CD8-positive, alpha-beta memory T cell (primary cell): ENCODE data around the gene PLA2G2F. TPM values are rescaled to one million over a fixed set of nuclear protein-coding genes. Genes with fewer than 3 reads are reported as not detected.

Experiments
- CTCF ChIA-PET: fragments of 350-600 bp; sonication (Branson Sonifier 250); formaldehyde crosslinking; loops from one replicate; lab custom pipeline; 2021; ENCODE audit warnings: antibody characterized with exemption; lab: Charles Lee
- POLR2A ChIA-PET: fragments of 350-600 bp; sonication (Branson Sonifier 250); formaldehyde crosslinking; loops from one replicate; lab custom pipeline; 2021; ENCODE audit warnings: antibody characterized with exemption; lab: Charles Lee
- DNase-seq, 5 donors: peaks; one replicate each; pipeline versions ENCODE4 v3.0.0 to v3.0.0-alpha.2; 2020 to 2022; ENCODE audit warnings: mixed read lengths in 1 of 5
- H3K27ac ChIP-seq: one replicate; pipeline ENCODE4 v1.7.0; 2013; ENCODE audit warnings: low read depth, mild to moderate bottlenecking, low read length, moderate library complexity
- H3K27me3 ChIP-seq: 2 replicates; pipeline ENCODE4 v1.7.0; 2013; ENCODE audit warnings: low read length, mild to moderate bottlenecking; ENCODE audit not compliant: insufficient read depth, poor library complexity, severe bottlenecking
- H3K36me3 ChIP-seq: 2 replicates; pipeline ENCODE4 v1.7.0; 2013; ENCODE audit warnings: mild to moderate bottlenecking, low read length, moderate library complexity; ENCODE audit not compliant: insufficient read depth
- H3K4me1 ChIP-seq: 2 replicates; pipeline ENCODE4 v1.7.0; 2013; ENCODE audit warnings: mild to moderate bottlenecking, low read length, moderate library complexity; ENCODE audit not compliant: insufficient read depth
- H3K4me3 ChIP-seq: 2 replicates; pipeline ENCODE4 v1.7.0; 2013; ENCODE audit warnings: mild to moderate bottlenecking, low read length
- H3K9me3 ChIP-seq: 2 replicates; pipeline ENCODE4 v1.7.0; 2013; ENCODE audit warnings: mild to moderate bottlenecking, low read length
- H3K27ac Mint-ChIP-seq, 8 donors: one replicate each; pipeline ENCODE4 v1.8.0; 2020 to 2021; ENCODE audit warnings: mixed read lengths in 8 of 8, mild to moderate bottlenecking in 6 of 8, inconsistent platforms in 3 of 8, moderate library complexity in 3 of 8
- H3K27me3 Mint-ChIP-seq, 2 donors: one replicate each; pipeline ENCODE4 v1.8.0; 2020 to 2021; ENCODE audit warnings: mixed read lengths in 2 of 2, mild to moderate bottlenecking in 1 of 2, moderate library complexity in 1 of 2
- H3K36me3 Mint-ChIP-seq, 3 donors: one replicate each; pipeline ENCODE4 v1.8.0; 2020 to 2021; ENCODE audit warnings: mixed read lengths in 3 of 3, inconsistent platforms in 1 of 3, mild to moderate bottlenecking in 1 of 3
- H3K4me1 Mint-ChIP-seq, 3 donors: one replicate each; pipeline ENCODE4 v1.8.0; 2020 to 2021; ENCODE audit warnings: mixed read lengths in 3 of 3, inconsistent platforms in 1 of 3, mild to moderate bottlenecking in 1 of 3
- H3K4me3 Mint-ChIP-seq, 7 donors: one replicate each; pipeline ENCODE4 v1.8.0; 2020 to 2021; ENCODE audit warnings: mixed read lengths in 7 of 7, mild to moderate bottlenecking in 6 of 7, moderate library complexity in 4 of 7, inconsistent platforms in 2 of 7
- H3K9me3 Mint-ChIP-seq, 5 donors: one replicate each; pipeline ENCODE4 v1.8.0; 2020 to 2022; ENCODE audit warnings: mixed read lengths in 5 of 5, mild to moderate bottlenecking in 3 of 5, moderate library complexity in 2 of 5, inconsistent platforms in 1 of 5
- polyA plus RNA-seq: library from polyadenylated mRNA; unstranded; fragments of 300-500 nt; fragmentation: Illumina TruSeq; gene quantifications from one replicate; pipeline ENCODE4 v1.2.3, GENCODE V29; 2021
- total RNA-seq, 2 experiments: library from RNA; stranded (reverse); gene quantifications; one replicate each; pipeline ENCODE4 v1.2.3, GENCODE V29; 2021

Gene PLA2G2F
- total and polyA plus RNA-seq, 3 experiments from 2014 or later: not detected

- no peak overlapping the region for H3K4me3 ChIP-seq
- ChIA-PET POLR2A (no interaction called here), CTCF (interaction anchor here (2.4 to 5.3 kb wide), 2 partner anchors 18 to 276 kb away, joined by 12 to 47 read pairs; no protein-coding TSS in a partner anchor)
- H3K9me3 Mint-ChIP-seq: no peaks in the 10 kb centered on the region
- no peaks in the 10 kb centered on the region for H3K9me3 ChIP-seq
- no peak overlapping the region for H3K27ac Mint-ChIP-seq
- H3K36me3 ChIP-seq: no peaks in the 10 kb centered on the region
- H3K36me3 Mint-ChIP-seq: no peaks in the 10 kb centered on the region
- no peak for DNase-seq
- no peaks in the 10 kb centered on the region for H3K4me1 ChIP-seq
- H3K27me3 Mint-ChIP-seq: peaks cover 14 to 52% of the 10 kb centered on the region in 2 donors
- H3K27ac ChIP-seq: no peak overlapping the region
- H3K27me3 ChIP-seq: no peaks in the 10 kb centered on the region
- peaks cover 0 to 4% (median 0%) of the 10 kb centered on the region in 3 donors for H3K4me1 Mint-ChIP-seq
- no peak overlapping the region for H3K4me3 Mint-ChIP-seq
Observed at GRCh38 chr1:20194224-20194623, 55.1 kb downstream of the PLA2G2F start.

DNA sequence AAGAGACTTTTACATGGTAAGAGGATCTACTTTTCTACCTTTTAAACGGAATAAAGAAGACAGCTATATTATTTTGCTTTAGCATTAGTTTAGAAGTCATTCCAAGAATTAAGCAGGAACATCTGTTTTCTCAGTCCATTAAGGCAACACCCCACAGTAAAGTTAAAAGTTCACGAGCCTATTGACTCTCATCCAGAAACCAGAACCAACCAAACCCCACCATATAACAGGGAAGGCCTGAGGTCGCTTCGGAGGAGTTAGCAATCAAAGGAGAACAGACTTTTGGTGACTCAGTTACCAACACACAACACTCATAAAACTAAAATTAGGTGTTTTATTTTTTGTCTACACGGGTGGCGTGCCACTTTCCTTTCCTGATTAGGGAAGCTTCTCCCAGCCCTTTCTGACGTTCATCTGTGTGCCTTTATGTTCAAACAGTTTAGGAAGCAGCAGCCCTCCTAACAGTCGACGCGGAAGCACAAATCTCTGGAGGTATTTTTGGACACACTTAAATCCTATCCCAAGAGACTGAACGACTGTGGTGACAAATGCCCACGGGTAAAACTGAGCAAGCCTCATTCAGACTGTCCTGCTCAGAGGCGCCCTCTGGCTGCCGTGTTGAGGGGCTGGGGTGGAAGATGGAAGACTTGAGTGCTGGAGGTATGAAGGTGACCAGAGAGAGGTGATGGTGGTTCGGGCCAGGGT lies 55.8 kb downstream of the PLA2G2F start:
- Histone ChIP-seq H3K27ac (no peak overlapping the region), H3K36me3 (no peaks in the 10 kb centered on the region), H3K27me3 (no peaks in the 10 kb centered on the region), H3K4me3 (no peak overlapping the region), H3K4me1 (no peaks in the 10 kb centered on the region), H3K9me3 (no peaks in the 10 kb centered on the region)
- Mint-ChIP-seq H3K36me3 (no peaks in the 10 kb centered on the region), H3K4me3 (no peak overlapping the region), H3K9me3 (no peaks in the 10 kb centered on the region), H3K27me3 (peaks cover 17 to 56% of the 10 kb centered on the region in 2 donors), H3K27ac (no peak overlapping the region), H3K4me1 (peaks cover 0 to 4% (median 0%) of the 10 kb centered on the region in 3 donors)
- CTCF ChIA-PET: interaction anchor here (1.0 to 5.3 kb wide), 7 partner anchors 13 to 276 kb away, joined by 3 to 47 read pairs (median 6); no protein-coding TSS in a partner anchor
- DNase-seq: peak; percentile 37 to 75 (median 56)
- POLR2A ChIA-PET: no interaction called here

DNA sequence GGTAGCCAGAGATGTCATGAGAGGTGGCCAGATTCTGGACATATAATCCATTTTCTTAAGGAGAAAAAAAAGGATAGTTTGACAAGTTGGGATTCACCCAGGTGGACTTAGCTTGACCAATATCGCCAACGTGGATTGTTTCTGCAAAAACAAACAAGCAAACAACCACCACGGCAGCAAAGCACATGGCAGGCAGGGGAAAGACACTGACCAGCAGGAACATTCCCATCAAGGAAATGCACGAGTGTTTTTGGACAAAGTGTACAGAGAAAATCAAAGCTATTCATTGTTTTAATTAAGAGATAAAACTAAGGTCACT lies 56.3 kb downstream of the PLA2G2F start:
- ChIA-PET CTCF (interaction anchor here (1.0 to 5.3 kb wide), 8 partner anchors 13 to 277 kb away, joined by 3 to 47 read pairs (median 6); no protein-coding TSS in a partner anchor), POLR2A (no interaction called here)
- H3K36me3 Mint-ChIP-seq: no peaks in the 10 kb centered on the region
- no peaks in the 10 kb centered on the region for H3K4me1 ChIP-seq
- H3K9me3 ChIP-seq: no peaks in the 10 kb centered on the region
- no peak for DNase-seq
- H3K36me3 ChIP-seq: no peaks in the 10 kb centered on the region
- no peak overlapping the region for H3K4me3 ChIP-seq
- H3K27ac Mint-ChIP-seq: no peak overlapping the region
- peaks cover 0 to 4% (median 0%) of the 10 kb centered on the region in 3 donors for H3K4me1 Mint-ChIP-seq
- peaks cover 19 to 59% of the 10 kb centered on the region in 2 donors for H3K27me3 Mint-ChIP-seq
- no peak overlapping the region for H3K4me3 Mint-ChIP-seq
- H3K27me3 ChIP-seq: no peaks in the 10 kb centered on the region
- no peaks in the 10 kb centered on the region for H3K9me3 Mint-ChIP-seq
- no peak overlapping the region for H3K27ac ChIP-seq

DNA sequence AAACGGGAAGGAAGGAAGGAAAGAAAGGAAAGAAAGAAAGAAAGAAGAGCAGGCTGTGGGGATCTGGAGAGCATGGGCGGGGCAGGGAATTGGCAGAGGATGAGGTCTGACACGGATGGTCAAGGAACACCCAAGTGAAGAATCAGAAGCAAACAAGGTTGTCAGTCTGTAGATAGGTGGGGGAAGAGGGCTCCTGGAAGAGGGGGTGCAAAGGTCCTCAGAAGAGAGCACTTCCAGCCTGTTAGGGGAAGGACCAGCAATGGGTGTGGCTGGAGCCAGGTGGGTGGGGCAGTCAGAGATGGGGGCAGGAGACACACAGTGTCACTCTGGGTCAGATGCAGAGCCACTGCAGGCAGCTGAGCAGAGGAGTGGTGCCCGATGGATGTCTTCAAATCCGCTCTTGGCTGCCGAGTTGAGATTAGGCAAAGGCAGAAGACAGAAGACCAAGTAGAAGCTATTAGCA lies 58.2 kb downstream of the PLA2G2F start:
- Mint-ChIP-seq H3K27me3 (peaks cover 22 to 54% of the 10 kb centered on the region in 2 donors), H3K27ac (no peak overlapping the region), H3K9me3 (no peaks in the 10 kb centered on the region), H3K36me3 (no peaks in the 10 kb centered on the region), H3K4me3 (no peak overlapping the region), H3K4me1 (peaks cover 0 to 4% (median 0%) of the 10 kb centered on the region in 3 donors)
- Histone ChIP-seq H3K9me3 (no peaks in the 10 kb centered on the region), H3K27ac (no peak overlapping the region), H3K27me3 (no peaks in the 10 kb centered on the region), H3K36me3 (no peaks in the 10 kb centered on the region), H3K4me1 (no peaks in the 10 kb centered on the region), H3K4me3 (no peak overlapping the region)
- ChIA-PET POLR2A (no interaction called here), CTCF (interaction anchor here (5.3 kb wide), 1 partner anchor 279 kb away, joined by 47 read pairs; no protein-coding TSS in a partner anchor)
- DNase-seq: no peak

DNA sequence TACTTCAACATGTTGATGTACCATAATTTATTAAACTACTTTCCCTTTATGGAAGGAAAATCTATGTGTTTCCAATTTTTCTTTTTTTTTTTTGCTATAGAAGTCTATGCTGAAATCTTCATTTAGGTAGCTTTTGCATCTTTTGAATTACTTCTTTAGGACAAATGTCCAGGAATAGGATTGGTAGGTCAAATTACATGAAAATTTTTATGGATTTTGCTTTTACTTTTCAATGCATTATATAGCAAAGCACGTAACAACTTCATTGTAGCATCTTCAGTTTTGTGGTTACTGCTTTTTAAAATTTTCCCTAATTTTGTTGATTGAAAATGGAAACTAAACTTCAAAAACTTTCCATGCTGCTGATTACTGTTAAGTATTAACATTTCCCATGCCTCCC lies 59.2 kb downstream of the PLA2G2F start:
- POLR2A ChIA-PET: no interaction called here
- H3K36me3 Mint-ChIP-seq: no peaks in the 10 kb centered on the region
- Histone ChIP-seq H3K9me3 (no peaks in the 10 kb centered on the region), H3K36me3 (no peaks in the 10 kb centered on the region), H3K4me3 (no peak overlapping the region), H3K4me1 (no peaks in the 10 kb centered on the region), H3K27me3 (no peaks in the 10 kb centered on the region), H3K27ac (no peak overlapping the region)
- no peaks in the 10 kb centered on the region for H3K9me3 Mint-ChIP-seq
- H3K27me3 Mint-ChIP-seq: peaks cover 22 to 53% of the 10 kb centered on the region in 2 donors
- no peak overlapping the region for H3K4me3 Mint-ChIP-seq
- peaks cover 0 to 4% (median 0%) of the 10 kb centered on the region in 3 donors for H3K4me1 Mint-ChIP-seq
- DNase-seq: no peak
- CTCF ChIA-PET: no interaction called here
- H3K27ac Mint-ChIP-seq: no peak overlapping the region

DNA sequence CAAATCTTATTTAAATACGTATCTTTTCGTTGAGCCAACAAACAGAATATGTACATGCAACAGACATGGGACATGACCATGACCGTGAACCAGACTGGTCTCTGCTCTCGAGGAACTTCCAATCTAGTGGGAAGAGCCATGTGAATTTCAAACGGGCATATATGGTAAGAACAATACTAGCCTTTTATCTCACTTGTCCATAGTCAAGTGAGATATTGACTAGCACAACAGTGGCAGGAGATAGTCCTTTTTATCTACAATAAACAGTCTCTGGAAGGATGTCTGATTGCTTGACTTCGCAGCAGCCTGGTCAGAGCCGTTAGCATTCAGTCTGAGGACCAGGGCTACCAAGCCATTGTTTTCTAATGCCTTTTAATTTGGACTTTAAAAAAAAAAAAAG lies 59.8 kb downstream of the PLA2G2F start:
- no peaks in the 10 kb centered on the region for H3K27me3 ChIP-seq
- no peak overlapping the region for H3K27ac ChIP-seq
- Mint-ChIP-seq H3K36me3 (no peaks in the 10 kb centered on the region), H3K4me3 (no peak overlapping the region), H3K4me1 (peaks cover 0 to 4% (median 0%) of the 10 kb centered on the region in 3 donors), H3K27me3 (peaks cover 26 to 58% of the 10 kb centered on the region in 2 donors), H3K27ac (no peak overlapping the region), H3K9me3 (no peaks in the 10 kb centered on the region)
- H3K4me1 ChIP-seq: no peaks in the 10 kb centered on the region
- no peaks in the 10 kb centered on the region for H3K9me3 ChIP-seq
- no peaks in the 10 kb centered on the region for H3K36me3 ChIP-seq
- CTCF ChIA-PET: no interaction called here
- no peak overlapping the region for H3K4me3 ChIP-seq
- POLR2A ChIA-PET: no interaction called here
- no peak for DNase-seq

DNA sequence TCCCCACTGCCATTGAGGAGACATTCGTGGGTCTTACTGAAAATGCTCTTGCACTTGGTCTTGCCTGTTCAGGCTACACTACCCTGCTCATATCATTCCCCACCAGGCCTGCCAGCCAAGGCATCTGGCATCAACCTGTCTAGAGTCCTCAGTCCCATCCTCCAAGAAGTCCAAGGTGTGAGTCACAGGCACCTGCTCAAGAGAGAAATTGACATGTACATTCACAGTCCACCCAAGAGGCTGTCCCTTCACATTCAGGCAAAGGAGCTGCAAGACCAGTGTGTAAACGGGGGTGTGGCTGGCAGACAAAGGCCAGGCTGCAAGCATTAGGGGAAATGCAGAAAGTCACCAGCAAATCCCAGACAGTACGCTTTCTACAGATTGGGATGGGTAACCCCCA lies 60.3 kb downstream of the PLA2G2F start:
- H3K9me3 Mint-ChIP-seq: no peaks in the 10 kb centered on the region
- H3K4me1 ChIP-seq: no peaks in the 10 kb centered on the region
- peaks cover 26 to 53% of the 10 kb centered on the region in 2 donors for H3K27me3 Mint-ChIP-seq
- H3K4me3 Mint-ChIP-seq: no peak overlapping the region
- no peak overlapping the region for H3K27ac ChIP-seq
- peaks cover 0 to 4% (median 0%) of the 10 kb centered on the region in 3 donors for H3K4me1 Mint-ChIP-seq
- H3K9me3 ChIP-seq: no peaks in the 10 kb centered on the region
- no peak for DNase-seq
- no peaks in the 10 kb centered on the region for H3K36me3 Mint-ChIP-seq
- POLR2A ChIA-PET: no interaction called here
- no peaks in the 10 kb centered on the region for H3K36me3 ChIP-seq
- H3K27ac Mint-ChIP-seq: no peak overlapping the region
- H3K4me3 ChIP-seq: no peak overlapping the region
- CTCF ChIA-PET: interaction anchor here (1.0 kb wide), 1 partner anchor 13 kb away, joined by 3 read pairs; no protein-coding TSS in a partner anchor
- no peaks in the 10 kb centered on the region for H3K27me3 ChIP-seq

DNA sequence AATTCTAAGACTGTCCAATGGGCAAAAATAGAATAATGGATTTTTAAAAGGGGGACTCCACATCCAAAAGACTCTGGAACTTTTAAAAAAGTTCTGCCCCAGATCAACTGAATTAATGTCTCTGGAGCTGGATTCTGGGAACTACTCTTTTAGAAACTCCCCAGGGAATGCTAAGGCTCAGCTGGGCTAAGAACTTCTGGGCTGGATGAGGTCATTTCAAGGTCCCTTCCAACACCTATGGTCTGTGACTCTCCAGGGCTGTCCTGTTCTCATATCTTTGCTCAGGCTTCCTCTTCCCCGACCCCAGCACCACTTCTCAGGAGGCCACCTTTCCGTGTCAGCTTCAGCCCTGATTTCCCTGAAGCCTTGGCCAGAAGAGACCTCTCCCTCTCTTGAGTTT lies 60.7 kb downstream of the PLA2G2F start:
- H3K4me3 ChIP-seq: no peak overlapping the region
- no peaks in the 10 kb centered on the region for H3K36me3 ChIP-seq
- POLR2A ChIA-PET: no interaction called here
- H3K4me1 ChIP-seq: no peaks in the 10 kb centered on the region
- CTCF ChIA-PET: interaction anchor here (1.0 kb wide), 1 partner anchor 13 kb away, joined by 3 read pairs; no protein-coding TSS in a partner anchor
- no peaks in the 10 kb centered on the region for H3K36me3 Mint-ChIP-seq
- H3K27me3 ChIP-seq: no peaks in the 10 kb centered on the region
- no peak overlapping the region for H3K4me3 Mint-ChIP-seq
- peaks cover 0 to 4% (median 0%) of the 10 kb centered on the region in 3 donors for H3K4me1 Mint-ChIP-seq
- H3K9me3 ChIP-seq: no peaks in the 10 kb centered on the region
- peaks cover 26 to 49% of the 10 kb centered on the region in 2 donors for H3K27me3 Mint-ChIP-seq
- H3K9me3 Mint-ChIP-seq: no peaks in the 10 kb centered on the region
- no peak overlapping the region for H3K27ac Mint-ChIP-seq
- H3K27ac ChIP-seq: no peak overlapping the region
- no peak for DNase-seq
